Chondrocyte (in vitro differentiated cells): ENCODE data around the gene CEP41. TPM values are rescaled to one million over a fixed set of nuclear protein-coding genes. Genes with fewer than 3 reads are reported as not detected.
A peak's percentile ranks its signal among the peaks of the same experiment; 100 is the strongest.
"Not testable (repeated sequence)": the region's sequence is repeated elsewhere in the genome, so short reads cannot be mapped to it uniquely, and the experiment has no call there.

Experiments used
- DNase-seq: peaks from one replicate; pipeline ENCODE4 v3.0.0; 2021; ENCODE audit warnings: mixed read lengths, low spot score
- H3K27ac Mint-ChIP-seq: one replicate; pipeline ENCODE4 v1.8.0; 2021; ENCODE audit warnings: mild to moderate bottlenecking, moderate library complexity, mixed read lengths; ENCODE audit not compliant: unreplicated experiment
- H3K27me3 Mint-ChIP-seq: 2 replicates; pipeline ENCODE4 v1.8.0; 2021; ENCODE audit warnings: low read depth, mixed read lengths
- H3K36me3 Mint-ChIP-seq: 2 replicates; pipeline ENCODE4 v1.8.0; 2021; ENCODE audit warnings: low read depth, mixed read lengths
- H3K4me1 Mint-ChIP-seq: 2 replicates; pipeline ENCODE4 v1.8.0; 2021; ENCODE audit warnings: low read depth, mild to moderate bottlenecking, mixed read lengths
- H3K4me3 Mint-ChIP-seq: one replicate; pipeline ENCODE4 v1.8.0; 2021; ENCODE audit warnings: mild to moderate bottlenecking, moderate library complexity, mixed read lengths; ENCODE audit not compliant: unreplicated experiment
- H3K9me3 Mint-ChIP-seq: 2 replicates; pipeline ENCODE4 v1.8.0; 2021; ENCODE audit warnings: low read depth, mixed read lengths
- CTCF ChIP-seq: fragments of 200-600 bp; sonication (generic); IDR thresholded peaks from 2 replicates; pipeline ENCODE4 v1.5.0; 2021; ENCODE audit warnings: antibody characterized with exemption, mild to moderate bottlenecking, moderate library complexity
- total RNA-seq: library from RNA; stranded (reverse); gene quantifications from 3 replicates; pipeline ENCODE4 v1.2.1, GENCODE V29; 2021

Gene CEP41
- total RNA-seq, 1 donor from 2014 or later: 10.3 TPM

GRCh38 chr7:130377178-130377577 lies 63.6 kb downstream of the CEP41 start:
- no peaks in the 10 kb centered on the region for H3K27me3 Mint-ChIP-seq
- H3K36me3 Mint-ChIP-seq: peaks cover 3% of the 10 kb centered on the region
- DNase-seq: peak; percentile 22
- H3K9me3 Mint-ChIP-seq: peaks cover 7% of the 10 kb centered on the region
- H3K27ac Mint-ChIP-seq: no peak overlapping the region
- H3K4me3 Mint-ChIP-seq: no peak overlapping the region
- no peak for TF ChIP-seq CTCF
- peaks cover 48% of the 10 kb centered on the region for H3K4me1 Mint-ChIP-seq

- H3K4me1 Mint-ChIP-seq: peaks cover 54% of the 10 kb centered on the region
- not testable (repeated sequence) for H3K4me3 Mint-ChIP-seq, H3K36me3 Mint-ChIP-seq, H3K27me3 Mint-ChIP-seq, H3K27ac Mint-ChIP-seq, DNase-seq
- peaks cover 11% of the 10 kb centered on the region for H3K9me3 Mint-ChIP-seq
Observed at GRCh38 chr7:130376461-130376860, 64.4 kb downstream of the CEP41 start.

GRCh38 chr7:130374507-130374906 lies 66.3 kb downstream of the CEP41 start:
- H3K4me3 Mint-ChIP-seq: no peak overlapping the region

GRCh38 chr7:130372402-130373165 lies 68.2 kb downstream of the CEP41 start:
- peak overlapping the region; percentile 100 for H3K27ac Mint-ChIP-seq
- H3K36me3 Mint-ChIP-seq: peaks cover 3% of the 10 kb centered on the region
- no peak for TF ChIP-seq CTCF
- H3K27me3 Mint-ChIP-seq: no peaks in the 10 kb centered on the region
- H3K4me1 Mint-ChIP-seq: peaks cover 62% of the 10 kb centered on the region
- peaks cover 11% of the 10 kb centered on the region for H3K9me3 Mint-ChIP-seq
- peak; percentile 10 for DNase-seq
- H3K4me3 Mint-ChIP-seq: peak overlapping the region; percentile 22

More at GRCh38 chr7:130374507-130374906, 66.3 kb downstream of the CEP41 start:
- TF ChIP-seq CTCF: no peak
- Mint-ChIP-seq H3K9me3 (peaks cover 11% of the 10 kb centered on the region), H3K4me1 (peaks cover 57% of the 10 kb centered on the region), H3K36me3 (peaks cover 3% of the 10 kb centered on the region), H3K27ac (peak overlapping the region; percentile 100), H3K27me3 (no peaks in the 10 kb centered on the region)
- DNase-seq: peak; percentile 61

GRCh38 chr7:130371046-130371445 lies 69.8 kb downstream of the CEP41 start:
- H3K4me3 Mint-ChIP-seq: no peak overlapping the region
- peaks cover 68% of the 10 kb centered on the region for H3K4me1 Mint-ChIP-seq
- no peak for TF ChIP-seq CTCF
- H3K27me3 Mint-ChIP-seq: no peaks in the 10 kb centered on the region
- no peaks in the 10 kb centered on the region for H3K36me3 Mint-ChIP-seq
- no peak overlapping the region for H3K27ac Mint-ChIP-seq
- peaks cover 4% of the 10 kb centered on the region for H3K9me3 Mint-ChIP-seq
- peak; percentile 41 for DNase-seq
